ENCODE data around the gene FBN2.

FBN2 gene

DNA sequence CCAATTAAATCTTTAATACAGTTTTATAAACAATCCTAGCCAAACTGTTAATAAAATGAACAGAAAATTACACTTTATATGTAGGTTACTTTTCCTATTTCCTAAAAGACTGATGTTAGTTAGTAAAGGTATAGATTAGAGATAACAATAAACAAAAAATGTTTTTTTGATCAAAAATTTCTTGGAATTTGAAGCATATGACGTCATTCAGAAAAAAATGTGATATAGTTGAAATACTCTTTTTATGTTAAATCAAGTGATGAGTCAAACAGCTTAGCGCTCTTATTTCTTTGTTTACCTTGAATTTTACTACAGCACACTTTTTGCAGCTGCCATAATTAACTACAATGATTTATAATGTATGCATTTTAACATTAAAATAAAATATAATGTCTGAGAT lies 258.7 kb downstream of the FBN2 start:
- no peak for DNase-seq
- H3K27me3 Mint-ChIP-seq = no peaks in the 10 kb centered on the region
- no peaks in the 10 kb centered on the region for H3K36me3 Mint-ChIP-seq (ENCODE audit: low read depth)
- no peak overlapping the region for H3K27ac Mint-ChIP-seq
- no peaks in the 10 kb centered on the region for H3K9me3 Mint-ChIP-seq
- H3K4me3 Mint-ChIP-seq = no peak overlapping the region
- no peaks in the 10 kb centered on the region for H3K4me1 Mint-ChIP-seq (ENCODE audit: low read depth)

DNA sequence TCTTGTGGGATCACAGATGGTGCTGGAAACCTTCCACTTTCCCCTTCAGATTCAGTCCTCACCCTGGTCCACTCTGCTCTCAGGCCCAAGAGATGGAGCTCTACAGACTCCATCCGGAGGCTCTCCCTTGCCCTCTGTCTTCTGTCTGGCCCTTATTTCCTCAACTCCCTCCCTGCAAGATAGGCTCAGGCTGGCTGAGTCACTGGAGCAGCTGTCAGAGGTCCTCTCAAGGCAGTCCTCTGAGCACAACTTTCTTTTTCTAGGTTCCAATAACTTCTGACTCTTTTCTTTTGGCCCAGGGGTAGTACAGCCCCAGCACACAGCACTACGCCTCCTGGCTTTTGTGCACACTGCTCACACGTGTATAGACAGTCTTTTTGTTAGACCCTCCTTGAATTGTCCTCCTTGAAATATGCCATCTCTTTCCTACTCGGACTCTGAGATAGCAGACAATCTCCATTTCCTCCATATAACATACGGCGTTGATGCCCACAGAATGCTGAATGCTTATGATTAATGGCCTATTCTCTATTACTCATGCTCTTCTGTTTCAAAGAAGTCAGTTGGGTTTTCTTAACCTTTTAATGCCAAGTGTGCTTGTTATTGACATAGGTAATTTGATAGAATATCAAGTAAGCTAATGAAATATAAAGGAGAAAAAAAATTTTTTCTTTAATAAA lies 261.4 kb downstream of the FBN2 start:
- Mint-ChIP-seq H3K27me3 (no peaks in the 10 kb centered on the region), H3K4me3 (no peak overlapping the region), H3K36me3 (ENCODE audit: low read depth) (no peaks in the 10 kb centered on the region), H3K9me3 (no peaks in the 10 kb centered on the region), H3K27ac (no peak overlapping the region), H3K4me1 (ENCODE audit: low read depth) (no peaks in the 10 kb centered on the region)
- DNase-seq = no peak

DNA sequence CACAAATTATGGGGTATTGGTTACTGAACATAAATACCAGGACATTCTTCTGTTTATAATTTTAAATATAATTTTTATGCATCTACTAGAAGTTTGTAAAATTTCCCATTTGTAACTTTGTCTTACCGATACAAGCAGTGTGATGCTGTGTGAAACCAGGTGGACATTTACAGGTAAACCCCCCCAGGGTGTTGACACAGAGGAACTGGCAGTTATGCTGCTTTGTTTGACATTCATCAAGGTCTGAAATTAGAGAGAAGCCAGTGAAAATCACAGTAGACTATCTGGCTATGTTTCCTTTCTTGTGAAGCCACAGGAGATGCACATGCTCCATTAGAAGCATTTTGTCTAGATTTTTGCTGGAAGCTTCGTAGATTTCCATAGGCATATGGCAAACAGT lies 263.6 kb downstream of the FBN2 start:
- no peak overlapping the region for H3K27ac Mint-ChIP-seq

DNA sequence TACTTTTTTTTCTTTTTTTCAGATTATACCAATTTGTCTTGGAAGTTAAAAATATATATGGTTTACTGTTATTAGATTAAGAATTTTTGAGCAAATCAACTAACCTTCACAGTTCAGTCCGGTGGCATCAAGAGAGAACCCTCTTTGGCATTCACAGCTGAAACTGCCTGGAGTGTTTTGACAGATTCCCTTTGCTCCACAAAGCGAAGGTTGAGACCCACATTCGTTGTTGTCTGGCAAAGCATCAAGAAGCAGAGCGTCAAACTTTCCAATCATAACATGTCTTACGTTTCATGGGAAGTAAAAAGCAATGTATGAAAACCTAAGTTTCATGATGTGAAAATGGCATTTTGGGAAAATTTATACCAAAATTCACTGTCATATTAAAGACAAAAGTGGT lies 264.3 kb downstream of the FBN2 start:
- H3K4me3 Mint-ChIP-seq = no peak overlapping the region
- no peaks in the 10 kb centered on the region for H3K4me1 Mint-ChIP-seq (ENCODE audit: low read depth)
- no peak overlapping the region for H3K27ac Mint-ChIP-seq
- H3K9me3 Mint-ChIP-seq = no peaks in the 10 kb centered on the region
- H3K36me3 Mint-ChIP-seq (ENCODE audit: low read depth) = no peaks in the 10 kb centered on the region
- H3K27me3 Mint-ChIP-seq = no peaks in the 10 kb centered on the region
- DNase-seq = no peak

More for the DNA sequence above, 263.6 kb downstream of the FBN2 start:
- DNase-seq = no peak
- Mint-ChIP-seq H3K36me3 (ENCODE audit: low read depth) (no peaks in the 10 kb centered on the region), H3K4me1 (ENCODE audit: low read depth) (no peaks in the 10 kb centered on the region), H3K9me3 (no peaks in the 10 kb centered on the region), H3K27me3 (no peaks in the 10 kb centered on the region), H3K4me3 (no peak overlapping the region)

DNA sequence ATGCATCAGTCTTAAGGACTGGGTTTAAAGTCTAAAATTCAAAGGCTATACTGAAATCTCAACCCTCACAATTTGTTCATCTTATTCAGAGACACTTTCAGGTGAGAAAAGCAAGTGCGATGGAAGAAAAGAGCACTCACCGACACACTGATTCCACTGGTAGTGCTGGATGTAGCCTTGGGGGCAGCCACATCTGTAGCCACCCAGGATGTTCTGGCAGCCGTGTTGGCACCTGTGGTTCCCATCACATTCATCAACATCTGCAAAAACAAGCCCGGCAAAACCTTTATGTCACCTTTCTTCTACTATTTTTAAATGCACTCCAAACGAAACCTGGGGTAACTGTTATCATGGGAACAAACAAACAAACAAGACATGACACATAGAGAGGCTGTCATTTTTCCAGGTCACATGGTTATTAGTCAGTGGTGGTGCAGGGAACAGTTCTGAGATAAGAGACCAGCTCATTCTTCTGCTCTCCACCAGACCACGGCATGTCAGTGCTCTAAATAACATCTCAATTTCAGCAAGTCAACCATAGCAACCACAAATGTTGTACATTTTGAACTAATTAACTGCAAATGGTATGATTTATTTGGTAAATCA lies 266.1 kb downstream of the FBN2 start:
- Mint-ChIP-seq H3K27me3 (peaks cover 11% of the 10 kb centered on the region), H3K9me3 (no peaks in the 10 kb centered on the region), H3K4me1 (ENCODE audit: low read depth) (no peaks in the 10 kb centered on the region), H3K36me3 (ENCODE audit: low read depth) (no peaks in the 10 kb centered on the region), H3K4me3 (no peak overlapping the region), H3K27ac (no peak overlapping the region)
- no peak for DNase-seq

DNA sequence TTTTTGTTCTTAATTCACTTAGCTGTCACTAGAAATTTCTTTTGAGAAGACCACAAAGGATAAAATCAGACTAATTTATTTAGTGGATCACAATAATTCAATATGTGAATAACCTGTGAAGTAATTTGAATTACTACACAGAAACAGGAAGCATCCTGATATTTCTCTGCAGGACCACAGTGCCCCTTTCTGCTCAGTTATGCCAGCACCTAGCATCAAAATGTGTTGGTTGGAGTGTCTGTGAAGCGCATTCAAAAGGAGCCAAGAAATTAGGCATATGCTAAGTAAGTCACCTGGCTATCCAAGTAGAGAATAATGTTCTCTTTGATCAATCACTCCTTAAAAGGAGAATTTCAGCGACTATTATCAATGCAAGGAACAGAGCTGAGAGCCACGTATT lies 267.0 kb downstream of the FBN2 start:
- H3K27me3 Mint-ChIP-seq = peaks cover 16% of the 10 kb centered on the region
- no peak overlapping the region for H3K27ac Mint-ChIP-seq
- H3K4me1 Mint-ChIP-seq (ENCODE audit: low read depth) = no peaks in the 10 kb centered on the region
- no peak overlapping the region for H3K4me3 Mint-ChIP-seq
- H3K9me3 Mint-ChIP-seq = no peaks in the 10 kb centered on the region
- no peak for DNase-seq
- no peaks in the 10 kb centered on the region for H3K36me3 Mint-ChIP-seq (ENCODE audit: low read depth)

DNA sequence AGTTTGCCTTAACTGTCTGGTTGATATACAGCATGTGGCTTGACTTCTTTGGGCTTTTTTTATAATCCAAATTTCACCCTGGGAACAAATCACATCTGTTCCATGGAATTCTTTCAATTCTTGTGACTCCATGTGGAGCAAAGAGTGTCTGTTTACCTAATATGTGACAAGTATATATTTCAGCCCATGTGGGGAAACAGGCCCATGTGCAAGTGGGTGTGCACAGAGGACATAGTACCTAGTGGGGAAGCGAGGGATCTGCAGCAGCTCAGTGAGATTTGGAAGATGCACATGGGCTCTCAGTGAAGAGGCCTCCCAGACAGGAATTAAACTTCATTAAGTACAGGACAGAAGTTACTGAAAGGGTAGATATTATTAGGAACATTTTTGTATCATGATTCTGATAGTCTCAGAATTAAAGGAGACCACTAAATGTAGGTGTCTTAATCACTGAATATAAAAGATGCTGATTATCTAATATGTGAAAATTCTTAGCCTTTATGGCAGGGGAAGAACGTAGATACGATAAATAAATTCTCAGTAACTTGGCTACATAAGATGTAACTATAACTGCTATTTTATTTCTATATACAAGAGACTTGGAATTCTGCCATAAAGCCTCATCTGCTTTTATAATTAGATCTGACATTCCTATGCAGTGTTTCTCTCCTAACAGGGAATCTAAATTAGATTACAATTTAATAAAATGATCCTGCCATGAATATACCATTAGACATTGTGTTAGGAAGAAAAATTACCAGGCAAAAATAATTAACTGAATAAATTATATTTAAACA lies 273.3 kb downstream of the FBN2 start:
- H3K4me3 Mint-ChIP-seq = no peak overlapping the region
- no peaks in the 10 kb centered on the region for H3K36me3 Mint-ChIP-seq (ENCODE audit: low read depth)
- peaks cover 24% of the 10 kb centered on the region for H3K27me3 Mint-ChIP-seq
- no peak for DNase-seq
- H3K27ac Mint-ChIP-seq = no peak overlapping the region
- no peaks in the 10 kb centered on the region for H3K9me3 Mint-ChIP-seq
- H3K4me1 Mint-ChIP-seq (ENCODE audit: low read depth) = no peaks in the 10 kb centered on the region

DNA sequence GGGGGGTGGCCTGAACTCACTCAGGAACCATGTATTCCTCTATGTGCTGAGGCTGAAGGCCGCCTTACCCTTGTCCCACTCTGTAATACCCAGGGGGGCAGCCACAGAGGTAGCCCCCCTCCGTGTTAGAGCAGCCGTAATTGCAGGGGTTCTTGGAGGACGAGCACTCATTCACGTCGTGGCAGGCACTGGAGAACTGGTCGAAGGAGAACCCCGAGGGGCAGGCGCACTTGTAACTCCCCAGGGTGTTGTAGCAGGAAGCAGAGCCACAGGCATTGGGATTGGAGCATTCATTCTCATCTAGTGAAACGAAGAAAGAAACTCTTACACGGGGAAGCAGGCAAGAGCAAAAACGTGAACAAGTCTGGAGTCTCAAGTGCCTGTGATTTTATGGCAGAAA lies 274.7 kb downstream of the FBN2 start:
- Mint-ChIP-seq H3K9me3 (no peaks in the 10 kb centered on the region), H3K27ac (no peak overlapping the region), H3K36me3 (ENCODE audit: low read depth) (no peaks in the 10 kb centered on the region), H3K4me3 (no peak overlapping the region), H3K4me1 (ENCODE audit: low read depth) (no peaks in the 10 kb centered on the region), H3K27me3 (peaks cover 28% of the 10 kb centered on the region)
- DNase-seq = no peak

DNA sequence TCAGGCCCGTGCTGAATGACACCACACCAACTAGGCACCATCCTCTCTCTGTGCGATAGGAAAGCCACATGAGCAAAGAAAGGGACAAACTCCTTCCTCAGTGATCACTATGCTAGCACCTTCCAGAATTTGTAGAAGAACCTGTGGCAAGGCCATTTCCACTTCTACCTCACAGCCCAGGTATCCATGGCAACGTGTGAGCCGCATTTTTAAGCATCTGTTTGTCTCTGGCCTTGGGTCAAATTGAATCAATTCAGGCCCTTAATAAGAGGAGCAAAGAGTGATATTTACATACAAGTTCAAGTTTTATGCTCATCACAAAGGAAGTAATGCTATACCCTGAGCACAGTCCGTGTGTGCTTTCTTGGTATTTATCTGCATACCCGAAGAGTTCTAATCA lies 275.1 kb downstream of the FBN2 start:
- no peak for DNase-seq
- Mint-ChIP-seq H3K27ac (no peak overlapping the region), H3K4me3 (no peak overlapping the region), H3K36me3 (ENCODE audit: low read depth) (no peaks in the 10 kb centered on the region), H3K9me3 (no peaks in the 10 kb centered on the region), H3K27me3 (peaks cover 25% of the 10 kb centered on the region), H3K4me1 (ENCODE audit: low read depth) (no peaks in the 10 kb centered on the region)

DNA sequence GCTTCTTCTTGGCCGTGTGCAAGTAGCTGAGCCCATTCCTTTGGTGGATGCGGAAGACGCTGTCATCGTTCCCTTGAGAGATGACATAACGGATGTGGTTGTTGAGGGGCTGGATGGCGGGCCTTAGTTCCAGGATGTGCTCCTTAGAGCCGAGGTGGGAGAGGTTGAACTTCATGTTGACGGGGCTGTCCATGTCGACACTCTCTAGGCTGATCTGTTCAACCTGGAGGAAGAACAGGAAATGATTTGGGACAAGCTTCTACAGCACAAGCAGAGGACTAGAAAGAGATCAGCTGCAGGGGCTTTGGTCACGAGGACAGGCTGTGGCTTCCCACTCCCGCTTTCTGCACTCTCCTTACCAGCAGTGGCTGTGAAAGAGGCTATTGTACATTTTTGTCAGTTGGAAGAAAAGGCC lies 278.4 kb downstream of the FBN2 start:
- Mint-ChIP-seq H3K36me3 (ENCODE audit: low read depth) (no peaks in the 10 kb centered on the region), H3K27me3 (peaks cover 9% of the 10 kb centered on the region), H3K27ac (no peak overlapping the region), H3K4me3 (no peak overlapping the region), H3K9me3 (no peaks in the 10 kb centered on the region), H3K4me1 (ENCODE audit: low read depth) (no peaks in the 10 kb centered on the region)
- no peak for DNase-seq

DNA sequence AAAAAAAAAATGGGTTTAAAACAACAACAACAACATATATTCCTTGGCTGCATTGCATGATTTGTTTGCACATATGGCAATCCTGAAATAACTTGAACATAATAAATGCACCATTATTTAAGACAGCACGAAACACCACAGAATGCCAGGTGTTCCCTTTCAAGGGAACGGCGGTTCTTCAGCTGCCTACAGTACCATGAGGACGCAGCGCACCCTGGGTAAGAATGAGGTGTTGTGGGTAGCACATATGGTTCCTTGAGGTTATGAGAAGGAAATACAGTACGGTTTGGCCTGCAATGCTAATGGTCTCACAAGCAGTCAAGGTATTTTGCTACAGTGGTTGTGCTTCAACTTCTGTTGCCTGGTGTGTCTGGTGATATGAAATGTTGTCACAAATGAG lies 279.7 kb downstream of the FBN2 start:
- no peak overlapping the region for H3K27ac Mint-ChIP-seq
- DNase-seq = no peak
- no peaks in the 10 kb centered on the region for H3K9me3 Mint-ChIP-seq
- no peaks in the 10 kb centered on the region for H3K36me3 Mint-ChIP-seq (ENCODE audit: low read depth)
- peaks cover 8% of the 10 kb centered on the region for H3K27me3 Mint-ChIP-seq
- no peak overlapping the region for H3K4me3 Mint-ChIP-seq
- H3K4me1 Mint-ChIP-seq (ENCODE audit: low read depth) = no peaks in the 10 kb centered on the region

DNA sequence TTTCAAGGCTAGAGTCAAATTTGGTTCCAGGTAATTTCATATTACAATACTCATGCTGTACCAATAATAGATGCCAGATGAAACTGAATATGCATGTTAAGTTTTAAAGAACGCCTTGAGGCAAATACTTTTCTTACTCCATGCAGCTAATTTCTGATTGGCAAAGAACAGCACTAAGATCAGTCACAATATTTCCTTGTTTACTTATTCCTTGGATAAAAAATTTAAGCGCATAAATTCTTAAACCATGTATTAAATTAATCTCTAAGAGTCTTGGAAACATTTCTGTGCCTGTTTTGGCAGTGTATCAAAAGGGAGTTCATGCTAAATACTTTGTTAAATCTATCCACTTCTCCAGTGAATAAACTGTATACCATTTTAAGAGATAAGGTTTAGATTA lies 281.0 kb downstream of the FBN2 start:
- Mint-ChIP-seq H3K4me3 (no peak overlapping the region), H3K4me1 (ENCODE audit: low read depth) (no peaks in the 10 kb centered on the region), H3K27me3 (peaks cover 8% of the 10 kb centered on the region), H3K27ac (no peak overlapping the region), H3K36me3 (ENCODE audit: low read depth) (no peaks in the 10 kb centered on the region), H3K9me3 (no peaks in the 10 kb centered on the region)
- no peak for DNase-seq

DNA sequence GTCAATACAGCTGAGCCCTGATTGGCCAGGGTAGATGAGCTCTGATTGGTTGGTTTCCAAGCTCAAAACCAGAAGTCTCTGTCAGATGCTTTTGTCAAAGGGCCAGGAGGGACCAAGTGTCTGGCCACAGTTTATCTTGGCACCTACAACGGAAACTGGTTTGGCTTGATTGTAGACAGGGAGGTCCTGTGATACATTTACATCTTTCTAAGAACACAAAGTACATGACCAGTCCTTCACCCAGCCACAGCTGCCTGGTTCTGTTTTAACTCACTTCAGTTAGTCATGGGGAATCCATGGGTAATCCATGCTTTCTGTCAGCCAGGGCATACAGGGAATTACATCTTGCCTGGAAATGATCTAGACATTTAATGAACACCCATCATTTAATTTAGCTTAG lies 283.3 kb downstream of the FBN2 start:
- H3K9me3 Mint-ChIP-seq = no peaks in the 10 kb centered on the region
- DNase-seq = no peak
- H3K4me1 Mint-ChIP-seq (ENCODE audit: low read depth) = no peaks in the 10 kb centered on the region
- H3K36me3 Mint-ChIP-seq (ENCODE audit: low read depth) = no peaks in the 10 kb centered on the region
- peaks cover 11% of the 10 kb centered on the region for H3K27me3 Mint-ChIP-seq
- H3K27ac Mint-ChIP-seq = no peak overlapping the region
- H3K4me3 Mint-ChIP-seq = no peak overlapping the region

DNA sequence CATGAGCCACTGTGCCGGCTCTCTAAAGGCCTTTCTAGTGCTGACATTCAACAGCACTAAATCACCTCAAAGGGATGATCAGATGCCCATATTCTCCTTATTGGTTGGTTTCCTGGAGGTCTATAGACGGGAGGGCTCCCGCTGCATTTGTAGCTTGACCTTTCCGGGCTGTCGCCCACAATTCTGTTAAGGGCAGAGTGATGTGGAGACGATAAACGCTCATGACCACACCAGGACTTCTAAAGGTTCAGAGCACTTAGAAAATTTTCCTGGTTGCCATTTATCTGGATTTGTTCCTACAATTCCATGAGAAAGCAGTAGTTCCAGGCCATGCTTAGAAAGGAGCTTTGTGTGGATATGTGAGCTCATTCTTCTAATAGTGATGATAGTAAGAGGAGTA lies 284.2 kb downstream of the FBN2 start:
- Mint-ChIP-seq H3K9me3 (no peaks in the 10 kb centered on the region), H3K27me3 (peaks cover 11% of the 10 kb centered on the region), H3K4me3 (no peak overlapping the region), H3K27ac (no peak overlapping the region), H3K36me3 (ENCODE audit: low read depth) (no peaks in the 10 kb centered on the region), H3K4me1 (ENCODE audit: low read depth) (no peaks in the 10 kb centered on the region)
- no peak for DNase-seq

DNA sequence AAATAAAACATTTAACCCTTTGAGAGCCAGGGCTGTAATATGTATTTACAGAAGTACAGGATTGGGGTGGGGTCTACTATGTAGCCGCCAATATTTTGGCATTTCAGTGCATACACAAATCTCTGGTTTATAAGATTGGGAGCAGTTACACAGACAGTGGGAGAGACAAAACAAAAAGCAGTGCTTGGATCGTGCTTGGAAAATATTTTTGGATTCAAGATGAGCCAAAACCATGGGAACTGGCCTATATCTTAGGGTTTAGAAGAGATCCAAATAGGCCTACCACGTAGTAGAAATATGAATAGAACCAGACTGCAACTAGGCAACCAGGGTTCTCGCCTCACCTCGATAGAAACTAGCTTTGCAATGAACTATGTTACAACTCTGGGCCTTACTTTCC lies 284.9 kb downstream of the FBN2 start:
- Mint-ChIP-seq H3K27me3 (peaks cover 5% of the 10 kb centered on the region), H3K27ac (no peak overlapping the region), H3K4me1 (ENCODE audit: low read depth) (no peaks in the 10 kb centered on the region), H3K4me3 (no peak overlapping the region), H3K9me3 (no peaks in the 10 kb centered on the region), H3K36me3 (ENCODE audit: low read depth) (no peaks in the 10 kb centered on the region)
- no peak for DNase-seq
